Measurements from ENCODE around the gene CHD2.

CHD2 gene

GRCh38 chr15:93066224-93066681 lies 166.1 kb downstream of the CHD2 start:
- ChIA-PET POLR2A (ENCODE audit: low non-redundant PET) (no interaction called here), CTCF (interaction anchor here (1.6 kb wide), 1 partner anchor 36 kb away, joined by 6 read pairs; no protein-coding TSS in a partner anchor)
- no peak for DNase-seq (ENCODE audit: low spot score)
- no peak overlapping the region for H3K27ac ChIP-seq
- TF ChIP-seq, protein P1, sequence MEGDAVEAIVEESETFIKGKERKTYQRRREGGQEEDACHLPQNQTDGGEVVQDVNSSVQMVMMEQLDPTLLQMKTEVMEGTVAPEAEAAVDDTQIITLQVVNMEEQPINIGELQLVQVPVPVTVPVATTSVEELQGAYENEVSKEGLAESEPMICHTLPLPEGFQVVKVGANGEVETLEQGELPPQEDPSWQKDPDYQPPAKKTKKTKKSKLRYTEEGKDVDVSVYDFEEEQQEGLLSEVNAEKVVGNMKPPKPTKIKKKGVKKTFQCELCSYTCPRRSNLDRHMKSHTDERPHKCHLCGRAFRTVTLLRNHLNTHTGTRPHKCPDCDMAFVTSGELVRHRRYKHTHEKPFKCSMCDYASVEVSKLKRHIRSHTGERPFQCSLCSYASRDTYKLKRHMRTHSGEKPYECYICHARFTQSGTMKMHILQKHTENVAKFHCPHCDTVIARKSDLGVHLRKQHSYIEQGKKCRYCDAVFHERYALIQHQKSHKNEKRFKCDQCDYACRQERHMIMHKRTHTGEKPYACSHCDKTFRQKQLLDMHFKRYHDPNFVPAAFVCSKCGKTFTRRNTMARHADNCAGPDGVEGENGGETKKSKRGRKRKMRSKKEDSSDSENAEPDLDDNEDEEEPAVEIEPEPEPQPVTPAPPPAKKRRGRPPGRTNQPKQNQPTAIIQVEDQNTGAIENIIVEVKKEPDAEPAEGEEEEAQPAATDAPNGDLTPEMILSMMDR (conservative IDR thresholded peaks at IDR 0.05; ENCODE audit: low read depth), result no peak

DNA sequence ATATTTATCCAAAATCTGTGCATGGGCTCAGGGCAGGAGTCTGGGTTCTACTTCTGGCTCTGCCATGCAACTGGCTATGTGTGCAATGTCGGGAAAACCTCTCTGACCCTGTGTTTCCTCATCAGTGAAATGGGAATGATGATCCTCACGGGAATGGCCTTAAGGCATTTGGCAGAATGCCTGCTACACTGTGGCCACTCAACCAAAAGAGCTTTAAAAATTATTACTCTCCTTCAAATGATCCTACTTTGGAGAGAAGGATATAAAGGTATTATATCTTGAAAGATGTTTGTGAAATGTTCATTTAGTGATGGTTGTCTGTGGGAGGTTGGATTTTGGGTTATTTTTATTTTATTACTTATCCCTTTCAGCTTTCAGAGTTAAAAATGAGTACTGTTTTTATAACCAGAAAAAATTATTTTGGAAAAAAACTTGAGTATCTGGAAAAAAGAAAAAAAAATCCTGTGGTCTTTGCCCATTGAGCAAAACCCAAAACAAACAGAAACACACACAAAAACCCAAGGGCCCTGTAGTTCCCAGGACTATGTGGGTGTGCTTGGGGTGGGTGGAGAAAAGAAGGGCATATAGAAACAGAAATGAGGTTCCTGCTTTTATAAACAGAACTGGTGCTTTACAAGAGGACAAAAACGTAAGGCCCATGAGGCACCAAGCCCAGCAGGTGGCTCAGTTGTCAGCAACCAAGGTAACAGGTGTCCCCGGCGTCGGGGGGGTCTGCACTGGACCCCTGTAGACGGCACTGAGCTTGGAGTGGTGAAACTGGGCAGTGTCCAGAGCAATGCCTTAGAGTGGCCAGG lies 166.9 kb downstream of the CHD2 start:
- DNase-seq (ENCODE audit: low spot score), result no peak
- H3K27ac ChIP-seq, result no peak overlapping the region
- CTCF ChIA-PET, result interaction anchor here (0.5 kb wide), 1 partner anchor 113 kb away, joined by 3 read pairs; no protein-coding TSS in a partner anchor
- TF ChIP-seq, protein P1 (conservative IDR thresholded peaks at IDR 0.05; ENCODE audit: low read depth), result no peak
- POLR2A ChIA-PET (ENCODE audit: low non-redundant PET), result no interaction called here

GRCh38 chr15:93067649-93068085 lies 167.5 kb downstream of the CHD2 start:
- POLR2A ChIA-PET (ENCODE audit: low non-redundant PET), result no interaction called here
- DNase-seq (ENCODE audit: low spot score), result no peak
- CTCF ChIA-PET, result interaction anchor here (0.5 kb wide), 1 partner anchor 112 kb away, joined by 3 read pairs; no protein-coding TSS in a partner anchor
- TF ChIP-seq, protein P1 (conservative IDR thresholded peaks at IDR 0.05; ENCODE audit: low read depth), result no peak
- H3K27ac ChIP-seq, result no peak overlapping the region

GRCh38 chr15:93068581-93069199 lies 168.6 kb downstream of the CHD2 start:
- TF ChIP-seq, protein P1 (conservative IDR thresholded peaks at IDR 0.05; ENCODE audit: low read depth), result no peak
- POLR2A ChIA-PET (ENCODE audit: low non-redundant PET), result no interaction called here
- no peak overlapping the region for H3K27ac ChIP-seq
- DNase-seq (ENCODE audit: low spot score), result no peak
- CTCF ChIA-PET, result no interaction called here

- DNase-seq (ENCODE audit: low spot score), result no peak
- CTCF ChIA-PET, result interaction anchor here (0.6 to 0.7 kb wide), 3 partner anchors 34 to 1134 kb away, joined by 3 to 4 read pairs (median 3); no protein-coding TSS in a partner anchor
Observed at GRCh38 chr15:93070132-93070531, 170.0 kb downstream of the CHD2 start.

More at GRCh38 chr15:93070132-93070531, 170.0 kb downstream of the CHD2 start:
- TF ChIP-seq, protein P1 (conservative IDR thresholded peaks at IDR 0.05; ENCODE audit: low read depth), result no peak
- no peak overlapping the region for H3K27ac ChIP-seq
- POLR2A ChIA-PET (ENCODE audit: low non-redundant PET), result no interaction called here

Measured in RWPE1 (cell line).